GM12878 (cell line): ENCODE measurements around the gene CARD11. TPM values are rescaled to one million over a fixed set of nuclear protein-coding genes. Genes with fewer than 3 reads are reported as not detected.

Source experiments
- ATAC-seq: fragments of 200-7000 bp; cut with Tn5 transposase; 3 replicates; pipeline ENCODE4 v1.9.1; 2020; ENCODE audit warnings: mild to moderate bottlenecking, moderate library complexity
- BruUV-seq: library from RNA; stranded (reverse); fragments of 400-500 nt; replicated peaks from 2 replicates; lab custom pipeline; 2021; lab: Mats Ljungman, UMichigan
- CTCF ChIA-PET: fragments of 300-600 bp; sonication (Branson Sonifier 250); formaldehyde crosslinking; extraction: SDS; loops from one replicate; lab custom pipeline; 2021; ENCODE audit warnings: inconsistent platforms; lab: Yijun Ruan, JAX
- POLR2A ChIA-PET: fragments of 350-600 bp; formaldehyde crosslinking; extraction: SDS; loops from one replicate; lab custom pipeline; 2021; ENCODE audit warnings: inconsistent platforms; lab: Charles Lee
- RAD21 ChIA-PET: fragments of 300-600 bp; sonication (Branson Sonifier 250); formaldehyde crosslinking; loops from one replicate; lab custom pipeline; 2023; ENCODE audit warnings: antibody characterized with exemption; ENCODE audit not compliant: unreplicated experiment; lab: Charles Lee
- SMC1A ChIA-PET: fragments of 300-600 bp; sonication (Branson Sonifier 250); formaldehyde crosslinking; loops from one replicate; lab custom pipeline; 2023; ENCODE audit not compliant: unreplicated experiment, uncharacterized antibody; lab: Charles Lee
- DNase-seq: peaks from one replicate; pipeline ENCODE4 v3.0.0-alpha.2; 2011; ENCODE audit warnings: low read depth, low spot score
- FAIRE-seq: peaks from 3 replicates; lab custom pipeline; 2011; peaks lifted over from hg19 to GRCh38; lab: Jason Lieb, UNC
- H2AFZ ChIP-seq: 2 replicates; pipeline ENCODE4 v1.6.0; 2011; ENCODE audit warnings: low read depth, low read length, control low read depth; ENCODE audit not compliant: control insufficient read depth
- H3K27ac ChIP-seq: 2 replicates; pipeline ENCODE4 v1.5.1; 2011; ENCODE audit warnings: control low read depth; ENCODE audit not compliant: control insufficient read depth, insufficient read depth
- H3K27me3 ChIP-seq, 2 experiments: replicated peaks in 1 of 2; 2 replicates each; pipeline versions ENCODE4 v1.6.0 to v1.6.1; 2011; ENCODE audit warnings: low read length in 1 of 2; ENCODE audit not compliant: control insufficient read depth in 2 of 2, insufficient read depth in 2 of 2
- H3K36me3 ChIP-seq, 2 experiments: 2 replicates each; pipeline ENCODE4 v1.5.1; 2011; ENCODE audit warnings: low read length in 1 of 2; ENCODE audit not compliant: control insufficient read depth in 2 of 2, insufficient read depth in 2 of 2
- H3K4me1 ChIP-seq: 2 replicates; pipeline ENCODE4 v1.6.1; 2011; ENCODE audit warnings: mild to moderate bottlenecking, low read length, moderate library complexity, mixed read lengths; ENCODE audit not compliant: control insufficient read depth, insufficient read depth
- H3K4me2 ChIP-seq: 2 replicates; pipeline ENCODE4 v1.6.0; 2011; ENCODE audit warnings: control low read depth; ENCODE audit not compliant: control insufficient read depth, insufficient read depth
- H3K4me3 ChIP-seq: fragments of 200-600 bp; sonication (generic); 2 replicates; pipeline ENCODE4 v1.5.1; 2016
- H3K79me2 ChIP-seq: 2 replicates; pipeline ENCODE4 v1.6.0; 2011; ENCODE audit warnings: low read length; ENCODE audit not compliant: control insufficient read depth, insufficient read depth
- H3K9ac ChIP-seq: 2 replicates; pipeline ENCODE4 v1.8.0; 2011; ENCODE audit warnings: low read length, control low read depth, mixed read lengths; ENCODE audit not compliant: control insufficient read depth, insufficient read depth
- H3K9me3 ChIP-seq: replicated peaks from 3 replicates; pipeline ENCODE4 v1.5.1; 2011; ENCODE audit warnings: mild to moderate bottlenecking, low read length; ENCODE audit not compliant: control insufficient read depth, insufficient read depth
- H4K20me1 ChIP-seq: 2 replicates; pipeline ENCODE4 v1.6.0; 2011; ENCODE audit not compliant: control insufficient read depth, insufficient read depth
- DPF2 ChIP-seq: fragments of 450-650 bp; IDR thresholded peaks from 2 replicates; pipeline ENCODE4 v1.6.1; 2017; ENCODE audit warnings: mild to moderate bottlenecking
- FOXM1 ChIP-seq: IDR thresholded peaks from 2 replicates; pipeline ENCODE4 v1.6.1; 2012; ENCODE audit warnings: low read depth, mild to moderate bottlenecking, inconsistent platforms, low read length, moderate library complexity
- POU2F2 ChIP-seq: IDR thresholded peaks from 3 replicates; pipeline ENCODE4 v1.6.1; 2011; ENCODE audit warnings: low read depth, mild to moderate bottlenecking, low read length, borderline replicate concordance
- TARDBP ChIP-seq: IDR thresholded peaks from 2 replicates; pipeline ENCODE4 v1.6.1; 2016; ENCODE audit warnings: borderline replicate concordance
- YBX1 ChIP-seq: fragments of 450-650 bp; IDR thresholded peaks from 2 replicates; pipeline ENCODE4 v1.6.1; 2016; ENCODE audit warnings: antibody characterized with exemption
- ZBED1 ChIP-seq: IDR thresholded peaks from 2 replicates; pipeline ENCODE4 v1.6.1; 2016; ENCODE audit warnings: borderline replicate concordance
- WGBS: methylation state at CpG from one replicate; pipeline ENCODE4 v1.1.6; 2016; ENCODE audit warnings: low lambda C conversion rate; ENCODE audit not compliant: insufficient replicate concordance, insufficient coverage; ENCODE audit errors: missing lambda C conversion rate; 5-methylcytosine and 5-hydroxymethylcytosine counted together
- in situ Hi-C: fragments of 300-500 bp; cut with MboI; formaldehyde crosslinking; loops from 9 replicates; pipeline ENCODE4 v1.14.3; 2018; ENCODE audit warnings: mixed read lengths
- intact Hi-C: fragments of 100-400 bp; cut with micrococcal nuclease; formaldehyde crosslinking; loops from one replicate; pipeline ENCODE4 v1.14.2; 2022; ENCODE audit not compliant: unreplicated experiment
- polyA plus RNA-seq, 11 experiments: library from polyadenylated mRNA; depleted of rRNA in 4 of 11; unstranded in 6 of 11; stranded (reverse) in 5 of 11; fragments of >200 nt; fragmentation: Nextera tagmentation in 4 of 11; fragmentation: Illumina TruSeq in 1 of 11; extraction: Ambion mirVana in 4 of 11; extraction: Trizol in 1 of 11; gene quantifications; 1 replicate in 1 of 11; 2 replicates in 10 of 11; pipeline versions ENCODE4 v1.2.1 to v1.2.3, GENCODE V29; 2011 to 2016; ENCODE audit warnings: inconsistent platforms in 2 of 11, missing spikeins in 2 of 11, low read depth in 1 of 11
- total RNA-seq, 4 experiments: library from RNA; depleted of rRNA in 3 of 4; stranded (reverse); fragments of >200 nt in 3 of 4; fragmentation: Illumina TruSeq in 1 of 4; extraction: Trizol in 1 of 4; gene quantifications; 2 replicates each; pipeline versions ENCODE4 v1.2.1 to v1.2.3, GENCODE V29; 2013 to 2021
- TF ChIP-seq, protein P1 (sequence below): IDR thresholded peaks from 2 replicates; pipeline ENCODE4 v1.6.1; 2012; ENCODE audit warnings: low read depth, low read length, improper control_type of control experiment

CARD11 gene
- total and polyA plus RNA-seq, 10 of the 15 experiments (the other 5 are each of a cell fraction or from before 2014, with no cell fraction given), result 0.27 to 72.0 (median 28.4) TPM

DNA sequence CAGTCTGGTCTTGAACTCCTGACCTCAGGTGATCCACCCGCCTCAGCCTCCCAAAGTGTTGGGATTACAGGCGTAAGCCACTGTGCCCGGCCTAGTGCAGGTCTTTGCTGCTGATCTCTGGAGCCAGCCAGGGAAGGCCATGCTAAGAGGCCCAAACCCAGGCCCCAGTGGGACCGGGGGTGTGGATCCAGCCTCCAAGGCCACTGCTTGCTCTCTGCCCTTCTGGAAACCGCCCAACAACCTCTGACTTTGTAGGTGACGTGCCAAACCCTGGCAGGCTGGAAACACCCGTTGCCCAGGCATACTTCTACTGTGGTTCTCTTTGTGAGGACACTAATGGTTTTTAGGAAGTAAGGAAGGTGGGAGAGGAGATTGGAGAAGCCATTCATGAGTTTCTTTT lies 116.1 kb downstream of the CARD11 start (continued):
- TF ChIP-seq FOXM1 (no peak), YBX1 (no peak), ZBED1 (no peak)

DNA sequence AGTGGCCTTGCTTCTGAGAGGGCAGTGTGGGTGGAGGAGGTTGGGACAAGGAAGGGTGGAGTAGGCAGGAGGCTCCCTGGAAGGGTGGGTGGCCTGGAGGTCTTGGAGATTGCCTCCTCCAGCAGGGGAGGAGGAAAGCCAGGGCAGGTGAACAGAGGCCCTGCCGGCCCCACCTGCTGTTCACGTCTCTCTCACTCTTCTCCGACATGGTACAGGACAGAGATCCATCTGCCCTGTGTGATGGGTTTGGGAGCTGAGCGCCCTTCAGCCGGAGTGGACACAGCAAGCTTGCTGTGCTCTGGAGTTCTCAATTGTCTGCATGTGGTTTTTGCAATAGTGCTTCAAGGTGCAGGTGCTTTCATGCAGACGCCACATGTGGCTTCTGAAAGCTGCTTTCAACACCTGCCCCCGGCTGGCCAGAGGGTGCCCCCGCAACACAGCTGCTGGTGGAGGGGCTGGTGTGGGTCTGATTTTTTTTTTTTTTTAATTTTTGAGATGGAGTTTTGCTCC lies 116.7 kb downstream of the CARD11 start:
- Histone ChIP-seq H2AFZ (no peak overlapping the region), H3K4me3 (no peak overlapping the region), H3K27me3 (no peaks in the 10 kb centered on the region), H3K4me2 (no peak overlapping the region), H3K79me2 (no peaks in the 10 kb centered on the region), H3K9me3 (no peaks in the 10 kb centered on the region), H3K27ac (no peak overlapping the region), H3K36me3 (peaks cover 3 to 9% of the 10 kb centered on the region in 2 experiments; a peak in 3 of 4 replicates), H3K9ac (no peak overlapping the region), H4K20me1 (no peaks in the 10 kb centered on the region), H3K4me1 (no peaks in the 10 kb centered on the region)
- CTCF ChIA-PET, result no interaction called here
- intact Hi-C loops (no loop called here), in situ Hi-C loops (no loop called here)
- SMC1A ChIA-PET, result no interaction called here
- no peak for TF ChIP-seq DPF2
- TF ChIP-seq, protein P1, sequence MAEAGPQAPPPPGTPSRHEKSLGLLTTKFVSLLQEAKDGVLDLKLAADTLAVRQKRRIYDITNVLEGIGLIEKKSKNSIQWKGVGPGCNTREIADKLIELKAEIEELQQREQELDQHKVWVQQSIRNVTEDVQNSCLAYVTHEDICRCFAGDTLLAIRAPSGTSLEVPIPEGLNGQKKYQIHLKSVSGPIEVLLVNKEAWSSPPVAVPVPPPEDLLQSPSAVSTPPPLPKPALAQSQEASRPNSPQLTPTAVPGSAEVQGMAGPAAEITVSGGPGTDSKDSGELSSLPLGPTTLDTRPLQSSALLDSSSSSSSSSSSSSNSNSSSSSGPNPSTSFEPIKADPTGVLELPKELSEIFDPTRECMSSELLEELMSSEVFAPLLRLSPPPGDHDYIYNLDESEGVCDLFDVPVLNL, result no peak
- no peak for TF ChIP-seq POU2F2
- TF ChIP-seq YBX1, result no peak
- no peak for TF ChIP-seq TARDBP
- RAD21 ChIA-PET, result no interaction called here
- DNase-seq, result no peak
- no TSS peak for BruUV-seq
- POLR2A ChIA-PET, result no interaction called here
- no peak for FAIRE-seq
- WGBS, result 94% methylated on average over 7 of the region's 8 CpGs
- no peak; the same call in 2 of the 3 replicates for ATAC-seq
